Posterior cingulate gyrus (tissue), 11 donors: Measurements from ENCODE around the gene PRKCE.

Source experiments
- DNase-seq, 10 donors: peaks; one replicate each; pipeline versions ENCODE4 v3.0.0 to v3.0.0-alpha.2; 2020 to 2021; ENCODE audit warnings: mixed read lengths in 3 of 10
- intact Hi-C: fragments of 100-400 bp; cut with DNase I; formaldehyde crosslinking; loops from one replicate; pipeline ENCODE4 v1.15.1; 2023

The PRKCE gene

DNA sequence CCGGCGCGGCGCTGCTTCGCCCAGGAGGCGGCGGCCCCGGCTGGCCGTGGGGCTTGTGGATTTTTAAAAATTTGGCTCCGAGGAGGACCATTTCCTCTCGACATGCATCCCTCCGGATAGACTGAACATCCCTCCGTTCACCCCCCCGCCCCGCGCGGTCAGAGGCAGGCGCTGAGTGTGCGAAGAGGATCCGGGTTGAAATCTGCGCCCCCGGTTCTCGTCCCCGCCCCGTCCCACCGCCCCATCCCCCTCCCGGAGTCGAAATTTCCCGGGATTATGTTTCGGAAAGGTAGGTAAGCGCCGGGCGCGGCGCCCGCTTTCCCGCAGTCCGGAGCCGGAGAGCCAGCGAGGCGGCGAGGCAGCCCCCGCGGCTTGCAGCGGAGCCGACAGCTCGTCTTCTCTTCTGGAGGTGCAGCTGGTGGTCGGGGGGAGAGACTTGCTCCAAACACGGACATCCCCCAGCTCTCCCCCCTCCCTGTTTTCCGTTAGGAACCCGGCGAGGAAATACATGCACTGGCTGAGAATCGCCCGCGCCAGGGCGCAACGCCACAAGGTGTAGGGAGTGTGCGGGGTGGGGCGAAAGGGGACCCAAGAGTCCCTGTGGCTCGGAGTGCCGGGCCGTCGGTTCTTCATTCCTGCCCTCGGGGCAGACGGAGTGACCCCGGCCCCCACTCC lies at the start of gene PRKCE:
Gene PRKCE (plus strand): TSS at position 261 of the 675 bp plus-strand sequence.
- intact Hi-C loops, result loop anchor here (10.0 kb wide), 1 partner anchor 53 kb away; no protein-coding TSS in a partner anchor

DNA sequence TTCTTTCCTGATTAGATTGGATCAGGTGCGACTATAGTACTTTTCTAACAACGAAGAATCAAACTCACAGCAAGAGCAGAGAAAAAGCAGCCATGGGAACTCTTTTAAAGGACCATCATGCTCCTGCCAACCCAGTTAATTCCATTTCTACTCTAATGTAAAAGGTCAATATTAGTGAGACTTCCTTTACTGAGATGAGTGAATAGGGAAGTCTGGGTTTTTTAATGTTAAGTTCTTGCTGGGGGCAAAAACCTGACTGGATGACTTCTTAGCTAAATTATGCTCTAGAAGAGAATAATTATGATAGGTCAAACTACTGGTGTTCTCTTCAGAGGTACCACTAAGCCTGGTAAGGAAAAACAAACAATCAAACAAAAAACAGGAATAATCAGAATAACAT lies 48.9 kb upstream of the PRKCE start:
- intact Hi-C loops, result no loop called here
- no peak for DNase-seq

More for the DNA sequence above, at the start of gene PRKCE:
- DNase-seq, result peak; percentile 39 to 87 (median 52)

DNA sequence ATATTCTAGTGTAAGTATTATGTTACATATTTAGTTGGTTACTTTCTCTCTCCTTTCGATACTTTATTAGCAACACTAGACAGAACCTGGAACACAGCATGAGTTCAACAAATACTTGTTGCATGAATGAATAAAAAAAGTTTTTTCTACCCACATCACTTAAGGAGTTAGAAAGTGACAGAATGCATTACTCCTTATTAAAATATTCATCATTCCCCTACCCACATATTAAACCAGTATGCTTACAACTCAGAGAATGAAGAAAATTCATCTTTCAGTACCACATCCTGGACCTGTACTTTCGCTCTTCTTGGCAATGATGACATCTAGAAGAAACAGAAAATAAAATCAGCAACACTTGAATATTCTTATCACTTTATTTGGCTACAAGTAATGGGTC lies 46.4 kb upstream of the PRKCE start:
- no peak for DNase-seq
- intact Hi-C loops, result no loop called here

DNA sequence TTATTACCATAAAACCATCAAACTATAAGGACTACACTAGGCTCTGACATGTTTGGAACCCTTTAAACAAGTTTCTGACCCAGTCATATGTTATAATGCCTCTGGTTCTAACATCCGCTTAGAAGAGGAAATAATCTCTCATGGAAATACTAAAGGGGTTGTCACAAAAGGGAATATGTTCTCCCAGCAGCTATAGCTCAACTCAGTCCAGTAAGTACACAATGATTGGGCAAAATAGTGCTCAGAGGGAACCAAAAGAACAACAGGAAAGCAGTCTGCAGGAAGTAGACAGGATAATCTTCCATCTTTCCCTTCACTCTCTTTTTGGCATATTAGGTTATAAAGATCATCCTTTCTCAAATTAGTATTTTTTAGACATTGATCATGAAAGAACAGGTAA lies 44.7 kb upstream of the PRKCE start:
- no peak for DNase-seq
- intact Hi-C loops, result no loop called here

DNA sequence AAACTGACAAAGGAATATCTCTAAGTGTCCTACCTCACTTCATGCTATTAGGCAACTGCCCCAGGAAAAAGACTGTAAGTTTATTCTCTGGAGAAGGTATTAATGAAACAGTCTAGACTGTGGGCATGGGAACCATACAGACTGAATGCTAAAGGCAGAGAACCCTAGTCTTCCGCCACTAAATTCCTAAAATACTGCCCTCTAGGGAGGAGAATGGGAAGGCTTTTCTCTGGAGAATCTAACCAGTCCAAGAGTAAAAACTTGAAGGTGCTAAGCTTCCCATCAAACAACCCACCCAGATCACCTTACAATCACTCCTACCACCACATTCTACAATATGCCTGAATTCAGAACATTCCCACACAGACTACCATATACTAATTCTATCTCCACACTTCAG lies 43.8 kb upstream of the PRKCE start:
- intact Hi-C loops, result no loop called here
- DNase-seq, result no peak

DNA sequence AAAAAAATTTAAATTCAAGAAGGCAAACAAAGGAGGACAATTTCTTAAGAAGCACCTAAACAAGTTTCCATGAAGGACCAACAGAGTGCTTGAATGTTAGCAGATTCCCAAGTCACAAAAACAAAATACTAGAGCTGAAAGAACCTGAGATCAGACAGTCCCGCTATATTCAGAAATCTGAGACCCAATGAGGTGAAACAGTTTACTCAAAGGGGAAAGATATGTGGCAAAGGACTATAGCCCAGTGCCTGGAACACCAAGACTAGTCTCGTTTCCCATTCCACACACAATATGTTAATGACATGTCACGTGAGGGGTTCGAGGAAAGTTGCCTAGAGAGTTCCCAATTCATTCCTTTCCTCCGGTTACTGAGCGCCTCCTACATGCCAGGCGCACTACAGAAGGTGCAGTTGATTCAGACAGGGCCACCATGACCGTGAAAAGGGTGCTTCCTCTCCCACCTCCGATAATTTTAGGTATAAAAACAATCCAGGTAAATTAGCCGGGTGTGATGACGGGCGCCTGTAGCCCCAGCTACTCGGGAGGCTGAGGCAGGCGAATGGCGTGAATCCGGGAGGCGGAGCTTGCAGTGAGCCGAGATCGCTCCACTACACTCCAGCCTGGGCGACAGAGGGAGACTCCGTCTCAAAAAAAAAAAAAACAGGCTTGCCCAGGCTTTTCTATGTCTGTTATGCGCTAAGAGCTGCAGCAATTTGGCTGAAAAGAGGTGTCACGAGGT lies 41.0 kb upstream of the PRKCE start:
- DNase-seq, result peak; percentile 10 to 91 (median 49)
- intact Hi-C loops, result no loop called here

DNA sequence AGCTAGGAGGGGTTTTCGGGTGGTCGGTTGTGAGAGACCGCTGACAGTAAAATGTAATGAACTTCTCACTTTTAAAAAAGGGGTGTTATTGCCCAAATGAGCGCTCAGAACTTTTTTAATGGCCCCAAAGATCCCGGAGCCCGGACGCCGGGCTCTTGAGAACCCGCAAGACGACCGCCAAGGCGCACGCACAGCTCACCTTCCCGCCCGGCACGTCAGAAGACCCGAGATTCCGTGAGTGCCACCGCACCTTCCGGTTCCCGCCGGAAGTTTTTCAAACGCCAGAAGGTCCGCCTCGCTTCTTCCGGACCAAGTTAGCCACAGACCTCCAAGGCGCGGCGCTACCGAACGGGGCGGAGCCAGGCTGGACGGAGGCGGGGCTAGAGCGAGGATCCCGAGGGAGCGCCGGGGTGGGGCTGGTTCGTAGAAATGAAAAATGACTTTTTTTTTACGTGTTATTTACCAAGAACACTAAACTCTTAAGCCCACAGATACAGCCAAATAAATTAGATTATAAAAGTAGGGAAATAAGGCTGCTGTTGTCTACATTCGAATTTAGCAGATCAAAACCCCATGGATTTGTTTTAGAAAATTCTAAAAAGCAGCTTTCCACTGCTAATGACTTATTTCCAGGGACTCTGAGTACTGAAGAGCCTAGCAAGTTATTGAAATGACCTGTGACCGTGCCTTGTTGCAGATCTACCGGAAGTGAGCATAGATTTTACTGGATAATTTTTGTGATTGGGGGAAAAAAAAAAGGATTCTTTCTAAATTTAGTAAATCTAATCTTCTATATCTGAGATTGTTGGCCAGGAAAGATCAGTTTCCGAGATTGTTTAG lies 40.2 kb upstream of the PRKCE start, which contains the start of gene SRBD1:
Gene SRBD1 (minus strand): TSS at position 248 of the 840 bp plus-strand sequence. CDS start 5,826 bp downstream, outside the sequence.
- intact Hi-C loops, result no loop called here
- peak; percentile 91 to 99 (median 95) for DNase-seq

DNA sequence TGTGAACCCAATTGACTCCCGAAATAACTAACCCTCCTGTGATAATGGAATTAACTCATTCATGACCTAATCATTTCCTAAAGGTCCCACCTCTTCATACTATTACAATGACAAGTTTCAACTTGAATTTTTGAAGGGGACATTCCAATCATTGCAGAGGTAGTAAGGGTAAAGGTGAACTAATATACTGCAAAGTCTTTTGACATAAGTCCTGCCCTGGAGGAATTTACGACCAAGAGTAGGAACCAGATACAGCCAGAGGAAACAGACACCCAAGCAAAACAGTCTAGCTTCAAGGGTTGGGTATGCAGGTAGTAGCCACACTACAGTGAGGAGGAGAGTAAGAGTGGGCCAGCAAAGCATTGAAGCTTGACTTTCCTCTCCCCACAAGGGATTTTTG lies 39.2 kb upstream of the PRKCE start:
- intact Hi-C loops, result no loop called here
- no peak for DNase-seq

DNA sequence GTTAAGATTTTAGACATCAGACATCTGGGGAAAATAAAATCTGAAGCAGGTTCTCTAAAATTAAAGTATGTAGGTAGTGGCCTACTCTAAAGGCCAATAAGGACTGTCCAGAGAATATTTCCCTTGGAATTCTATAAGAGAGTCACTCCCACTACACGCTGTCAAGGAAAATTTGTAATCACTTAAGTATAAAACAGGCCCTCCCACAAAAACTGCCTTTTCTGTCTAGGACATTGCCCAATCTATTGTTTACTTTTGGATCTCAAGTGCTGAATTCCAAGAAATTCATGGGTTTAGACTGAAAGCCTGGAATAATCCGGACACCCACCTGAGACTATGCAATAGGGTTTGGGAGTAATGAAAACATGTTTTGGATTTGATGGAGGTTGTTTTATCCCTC lies 38.7 kb upstream of the PRKCE start:
- DNase-seq, result no peak
- intact Hi-C loops, result no loop called here

DNA sequence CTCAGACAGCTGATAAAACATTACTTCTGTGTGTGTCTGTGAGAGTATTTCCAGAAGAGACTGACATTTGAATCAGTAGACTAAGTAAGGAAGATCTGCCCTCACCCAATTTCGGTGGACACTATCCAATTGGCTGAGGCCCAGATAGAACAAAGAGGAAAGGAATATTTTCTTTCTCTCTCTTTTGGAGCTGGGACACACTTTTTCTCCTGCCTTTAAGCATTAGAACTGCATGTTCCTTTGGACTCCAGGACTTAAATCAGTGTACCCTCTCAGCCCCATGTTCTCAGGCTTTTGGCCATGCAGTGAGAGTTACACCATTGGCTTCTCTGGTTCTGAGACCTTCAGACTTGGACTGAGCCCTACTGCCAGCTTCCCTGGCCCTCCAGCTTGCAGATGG lies 37.1 kb upstream of the PRKCE start:
- DNase-seq, result no peak
- intact Hi-C loops, result no loop called here

DNA sequence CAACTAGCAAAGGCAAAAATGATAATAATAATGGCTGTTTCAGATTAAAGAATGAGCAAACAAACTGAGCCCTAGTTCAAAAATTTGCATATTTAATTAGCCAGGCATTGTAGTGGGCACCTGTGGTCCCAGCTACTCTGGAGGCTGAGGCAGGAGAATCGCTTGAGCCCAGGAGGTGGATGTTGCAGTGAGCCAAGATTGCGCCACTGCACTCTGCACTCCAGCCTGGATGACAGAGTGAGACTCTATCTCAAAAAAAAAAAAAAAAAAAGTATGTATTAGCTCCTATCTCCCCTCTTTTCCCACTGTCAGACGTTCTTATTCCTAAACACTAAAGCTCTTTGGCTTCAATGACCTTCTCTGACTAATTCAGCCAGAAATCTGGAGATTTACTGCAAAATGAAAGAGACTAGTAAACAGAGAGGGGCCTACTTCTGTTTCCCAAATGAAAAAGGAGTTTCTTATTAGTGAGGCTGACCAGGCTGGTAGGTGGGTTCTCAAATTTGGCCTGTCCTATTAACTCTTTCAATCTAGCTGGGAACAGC lies 36.5 kb upstream of the PRKCE start:
- intact Hi-C loops, result no loop called here
- DNase-seq, result no peak

DNA sequence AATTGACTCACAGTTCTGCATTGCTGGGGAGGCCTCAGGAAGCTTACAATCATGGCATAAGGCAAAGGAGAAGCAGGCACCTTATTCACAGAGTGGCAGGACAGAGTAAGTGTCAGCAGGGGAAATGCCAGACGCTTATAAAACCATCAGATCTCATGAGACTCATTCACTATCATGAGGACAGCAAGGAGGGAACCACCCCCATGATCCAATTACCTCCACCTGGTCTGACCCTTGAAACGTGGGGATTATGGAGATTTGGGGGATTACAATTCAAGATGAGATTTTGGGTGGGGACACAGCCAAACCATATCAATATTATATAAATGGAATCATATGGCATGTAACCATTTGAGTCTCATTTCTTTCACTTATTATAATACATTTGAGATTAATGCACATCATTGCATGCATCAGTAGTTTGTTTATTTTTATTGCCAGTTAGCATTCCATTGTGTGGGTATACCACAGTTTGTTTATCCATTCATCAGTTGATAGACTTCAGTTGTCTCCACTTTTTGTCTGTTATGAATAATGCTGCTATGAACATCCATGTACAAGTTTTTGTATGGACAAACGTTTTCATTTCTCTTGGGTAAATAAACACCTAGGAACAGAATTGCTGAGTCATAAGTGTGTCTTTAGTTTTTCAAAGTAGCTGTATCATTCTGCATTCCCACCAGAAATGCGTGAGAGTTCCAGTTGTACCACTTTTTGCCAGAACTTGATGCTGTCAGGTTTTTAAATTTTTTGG lies 34.6 kb upstream of the PRKCE start:
- intact Hi-C loops, result no loop called here
- DNase-seq, result no peak

DNA sequence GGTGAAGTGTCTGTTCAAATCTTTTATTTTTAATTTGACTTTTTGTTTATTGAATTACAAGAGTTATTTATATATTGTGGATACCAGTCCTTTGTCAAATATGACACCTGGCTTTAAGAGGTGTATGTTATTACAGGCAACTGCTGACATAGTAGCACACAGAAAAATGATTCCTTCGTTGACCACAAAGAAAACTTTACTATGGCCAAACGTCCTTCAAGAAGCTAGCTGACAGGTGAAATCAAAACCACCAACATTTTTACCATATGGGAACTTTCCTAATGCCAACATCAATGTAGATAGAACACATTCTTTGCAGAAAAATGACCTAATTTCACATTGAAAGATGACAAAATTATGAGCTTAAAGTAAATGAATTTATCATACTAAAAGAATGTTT lies 34.0 kb upstream of the PRKCE start:
- DNase-seq, result no peak
- intact Hi-C loops, result no loop called here

DNA sequence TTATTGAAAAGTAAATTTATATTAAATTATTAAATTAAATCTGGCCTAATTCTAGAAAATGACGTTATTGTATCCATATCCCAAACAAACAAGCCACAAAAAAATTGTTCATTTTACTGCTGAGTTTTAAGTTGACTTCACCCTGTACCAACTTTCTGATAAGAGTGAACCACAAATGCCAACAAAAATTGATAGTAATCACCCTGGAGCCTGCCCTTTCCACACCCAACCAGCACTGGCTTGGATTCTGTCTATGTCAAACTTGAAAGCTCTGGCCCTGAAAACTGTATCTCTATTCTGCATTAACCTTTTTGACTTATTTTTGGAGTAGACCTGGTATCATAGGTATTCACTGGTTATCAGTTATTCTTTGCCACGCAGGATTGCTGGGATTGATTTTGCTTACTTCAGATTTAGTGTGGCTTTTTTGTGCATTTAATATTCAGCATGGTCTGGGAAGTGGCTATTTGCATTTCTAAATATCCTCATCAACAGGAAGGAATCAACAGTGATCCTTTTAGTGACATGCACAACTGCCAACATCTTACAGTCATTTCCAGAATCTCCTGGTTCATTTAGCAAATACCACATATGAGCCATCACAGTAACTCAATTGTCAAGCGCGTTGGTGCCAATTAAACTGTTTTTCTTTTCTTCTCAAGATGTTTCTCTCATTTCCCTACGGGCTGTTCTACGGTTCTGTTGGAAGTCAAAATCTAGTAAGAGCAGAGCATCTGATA lies 29.0 kb upstream of the PRKCE start:
- intact Hi-C loops, result no loop called here
- no peak for DNase-seq

DNA sequence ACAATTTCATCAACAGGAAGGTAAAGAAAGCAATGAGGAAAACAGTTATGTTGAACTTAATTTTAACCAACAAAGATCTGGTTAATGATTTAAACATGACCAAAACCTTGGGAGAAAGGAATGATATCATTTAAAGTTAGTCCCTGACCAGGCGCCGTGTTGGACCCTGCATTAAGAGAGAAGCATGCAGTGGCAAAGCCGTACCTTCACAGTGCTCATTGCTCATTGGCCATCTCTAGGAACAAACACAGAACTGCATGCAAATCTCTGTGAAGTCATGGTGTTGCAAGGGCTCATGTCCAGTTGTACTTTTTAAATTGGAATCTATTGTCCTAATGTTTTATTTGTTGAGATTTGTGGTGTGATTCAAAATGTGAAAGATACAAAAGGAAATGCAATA lies 28.4 kb upstream of the PRKCE start:
- DNase-seq, result no peak
- intact Hi-C loops, result no loop called here

DNA sequence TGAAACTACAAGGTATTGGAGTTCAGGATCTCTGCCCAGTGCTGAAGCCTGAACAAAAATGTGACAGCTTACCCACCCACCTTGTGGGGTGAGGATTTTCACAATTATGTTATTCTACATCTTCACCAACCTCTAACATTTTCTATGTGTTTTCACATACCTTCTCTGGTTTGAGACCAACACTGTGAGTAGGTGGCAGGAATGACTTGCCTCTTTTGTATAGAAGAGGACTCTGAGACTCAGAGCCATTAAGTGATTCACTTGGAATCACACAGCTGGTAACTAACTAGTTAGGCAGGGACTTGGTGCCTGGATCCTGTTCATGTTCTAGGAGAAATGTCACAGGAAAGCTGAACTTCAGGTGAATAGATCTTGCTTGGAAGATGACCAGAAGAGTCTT lies 25.7 kb upstream of the PRKCE start:
- intact Hi-C loops, result no loop called here
- no peak for DNase-seq

DNA sequence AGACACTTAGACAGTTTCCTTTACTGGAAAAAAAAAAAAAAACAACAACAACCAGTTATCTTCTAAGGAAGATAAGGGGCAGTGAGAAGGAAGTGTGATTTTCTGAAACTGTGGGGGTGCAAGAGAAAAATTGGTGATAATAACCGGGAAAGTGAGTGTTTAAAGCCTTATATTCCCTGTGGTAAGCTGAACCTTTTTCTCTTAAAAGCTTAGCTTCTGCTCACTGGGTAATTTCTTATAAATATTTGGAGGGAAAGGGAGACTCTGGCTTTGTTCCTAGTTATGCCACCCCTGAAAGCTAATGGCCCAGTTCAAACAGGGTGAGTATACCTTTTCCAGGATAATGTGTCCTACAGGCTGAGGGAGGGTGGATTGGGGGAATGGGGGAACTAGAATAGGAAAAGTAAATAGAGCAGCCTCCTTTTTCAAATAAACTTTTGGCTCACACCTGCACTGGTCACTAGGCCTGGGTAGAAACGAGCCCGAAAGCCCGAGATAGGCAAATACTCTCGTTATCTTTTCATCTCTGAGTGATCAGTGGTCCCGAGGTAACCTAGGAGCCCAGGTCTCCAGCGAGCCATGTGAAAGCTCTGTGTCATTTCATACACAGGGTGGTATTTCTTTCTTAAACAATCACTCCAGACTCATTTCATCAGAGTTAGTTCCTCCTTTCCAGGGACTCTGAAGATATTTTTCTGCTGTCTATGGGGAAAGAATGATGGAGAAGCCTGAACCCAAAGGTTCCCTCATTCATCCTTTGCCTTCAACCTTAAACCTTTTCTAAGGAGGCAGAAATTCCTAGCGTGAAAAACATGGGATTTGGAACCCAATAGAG lies 24.9 kb upstream of the PRKCE start:
- DNase-seq, result no peak
- intact Hi-C loops, result no loop called here

DNA sequence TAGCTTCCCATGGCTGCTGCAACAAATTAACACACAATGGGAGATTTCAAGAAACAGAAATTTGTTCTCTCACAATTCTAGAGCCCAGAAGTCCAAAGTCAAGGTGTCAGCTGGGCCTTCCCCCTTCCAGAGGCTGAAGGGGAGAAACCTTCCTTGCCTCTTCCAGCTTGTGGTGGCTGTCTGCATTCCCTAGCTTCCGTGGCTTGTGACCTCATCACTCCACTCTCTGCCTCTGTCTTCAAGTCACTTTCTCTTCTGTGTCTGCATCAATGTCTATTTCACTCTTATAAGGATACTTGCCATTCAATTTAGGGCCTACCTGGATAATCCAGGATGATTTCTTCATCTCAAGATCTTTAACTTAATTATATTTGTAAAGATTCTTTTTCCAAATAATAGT lies 23.6 kb upstream of the PRKCE start:
- intact Hi-C loops, result no loop called here

DNA sequence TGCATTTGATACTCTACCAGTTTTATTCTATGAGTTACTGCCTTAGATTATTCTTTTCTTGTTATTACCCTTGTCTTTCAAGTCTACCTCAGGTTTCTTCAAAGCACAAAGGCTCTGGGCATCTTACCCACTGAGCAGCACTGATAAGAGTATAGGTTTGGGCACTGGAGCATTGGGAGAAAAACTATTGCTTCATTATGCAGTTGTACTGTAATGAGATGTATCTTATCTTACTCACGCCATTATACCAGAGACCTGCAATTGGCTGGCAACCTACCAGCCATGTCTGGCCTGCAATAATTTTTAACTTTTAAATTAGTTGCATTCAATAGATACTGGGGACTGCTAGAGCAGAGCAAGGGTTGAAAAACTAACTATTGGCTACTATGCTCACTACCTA lies 21.5 kb upstream of the PRKCE start:
- intact Hi-C loops, result no loop called here
- DNase-seq, result no peak

More for the DNA sequence above, 23.6 kb upstream of the PRKCE start:
- DNase-seq, result no peak
